HG03457 (cell line): Measurements from ENCODE around the gene ADGRA1.
"Not testable (repeated sequence)": the region's sequence is repeated elsewhere in the genome, so short reads cannot be mapped to it uniquely, and the experiment has no call there.

ENCODE experiments used
- ATAC-seq: cut with Tn5 transposase; IDR thresholded peaks from one replicate; pipeline ENCODE4 v1.9.1; 2021; ENCODE audit warnings: moderate number of reproducible peaks; ENCODE audit not compliant: unreplicated experiment

Gene ADGRA1

DNA sequence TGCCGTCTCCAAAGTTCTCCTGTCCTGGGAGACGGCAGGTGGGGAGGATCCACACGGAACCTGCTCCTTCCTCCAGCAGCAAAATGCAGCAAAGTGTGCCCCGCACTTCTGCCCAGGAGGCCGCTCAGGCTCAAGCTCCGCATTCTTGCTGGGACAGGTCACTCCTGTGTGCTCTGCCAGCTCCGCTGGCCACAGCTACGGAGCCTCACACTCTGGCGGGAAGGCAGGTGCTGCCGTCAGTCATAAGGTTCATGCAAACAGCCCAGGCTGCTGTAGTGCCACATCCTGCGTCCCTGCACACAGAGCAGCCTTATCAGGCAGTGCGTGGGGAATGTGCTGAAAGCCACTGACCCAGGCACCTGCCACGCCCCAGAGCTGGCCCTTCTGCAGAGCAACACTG lies 22.4 kb downstream of the ADGRA1 start:
- ATAC-seq = no peak

DNA sequence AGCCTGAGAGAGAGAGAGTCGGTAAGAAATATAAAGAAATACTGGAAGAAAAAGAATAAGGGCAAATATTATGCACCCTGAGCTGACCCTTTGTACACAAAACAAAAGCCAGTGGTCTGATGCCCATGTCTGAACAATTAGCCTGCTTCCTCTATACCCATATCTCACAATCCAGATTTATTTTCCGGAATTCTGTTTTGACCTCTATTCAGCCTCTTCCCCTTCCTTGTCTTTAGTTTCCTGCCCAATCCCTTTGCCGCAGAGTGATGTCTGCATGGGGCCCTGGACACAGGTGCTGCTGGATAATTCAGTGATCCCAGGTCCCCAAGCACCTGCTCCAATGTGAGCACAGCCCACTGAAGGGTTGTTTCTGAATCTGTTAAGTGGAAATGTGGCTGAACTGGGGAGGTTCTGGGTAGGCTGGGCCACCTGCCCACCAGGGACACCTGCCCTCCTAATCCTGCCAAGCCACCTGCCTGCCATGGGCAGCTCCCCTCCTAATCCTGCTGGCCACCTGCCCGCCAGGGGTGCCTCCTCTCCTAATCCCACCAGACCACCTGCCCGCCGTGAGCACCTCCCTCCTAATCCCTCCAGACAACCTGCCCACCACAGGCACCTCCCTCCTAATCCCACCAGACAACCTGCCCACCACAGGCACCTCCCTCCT lies 23.0 kb downstream of the ADGRA1 start:
- ATAC-seq = no peak

DNA sequence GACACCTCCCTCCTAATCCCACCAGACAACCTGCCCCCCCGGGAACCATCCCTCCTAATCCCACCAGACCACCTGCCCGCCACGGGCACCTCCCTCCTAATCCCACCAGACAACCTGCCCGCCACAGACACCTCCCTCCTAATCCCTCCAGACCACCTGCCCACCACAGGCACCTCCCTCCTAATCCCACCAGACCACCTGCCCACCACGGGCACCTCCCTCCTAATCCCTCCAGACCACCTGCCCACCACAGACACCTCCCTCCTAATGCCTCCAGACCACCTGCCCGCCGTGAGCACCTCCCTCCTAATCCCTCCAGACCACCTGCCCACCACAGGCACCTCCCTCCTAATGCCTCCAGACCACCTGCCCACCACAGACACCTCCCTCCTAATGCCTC lies 23.9 kb downstream of the ADGRA1 start:
- not testable (repeated sequence) for ATAC-seq

DNA sequence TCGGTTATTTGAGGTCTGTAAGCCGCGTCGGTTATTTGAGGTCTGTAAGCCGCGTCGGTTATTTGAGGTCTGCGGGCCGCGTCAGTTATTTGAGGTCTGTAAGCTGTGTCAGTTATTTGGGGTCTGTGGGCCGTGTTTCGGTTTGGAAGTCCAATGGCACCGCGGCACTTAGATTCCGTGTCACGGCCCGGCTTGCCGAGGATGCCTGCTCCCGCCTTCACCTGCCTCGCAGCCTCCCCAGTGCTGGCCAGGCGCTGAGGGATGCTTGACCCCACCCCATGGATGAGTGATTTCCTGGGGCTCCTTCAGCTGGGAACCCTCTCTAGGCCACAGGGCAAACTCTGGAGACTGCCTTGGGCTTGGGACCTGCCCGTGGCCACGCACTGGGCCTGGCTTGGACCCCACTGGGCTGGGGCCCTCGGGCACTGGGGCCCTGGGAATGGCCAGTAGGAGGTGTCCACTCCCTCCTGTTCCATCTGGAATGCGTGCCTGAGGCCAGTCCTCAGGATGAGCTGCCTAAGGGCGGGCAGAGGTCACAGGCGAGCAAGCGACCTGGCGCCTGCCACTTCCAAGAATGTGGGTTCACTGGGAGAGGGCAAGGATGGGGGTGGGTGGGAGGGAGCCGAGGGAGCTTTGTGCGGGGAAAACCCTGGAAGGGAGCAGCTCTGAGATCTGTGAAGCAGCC lies 25.6 kb downstream of the ADGRA1 start:
- no peak for ATAC-seq

DNA sequence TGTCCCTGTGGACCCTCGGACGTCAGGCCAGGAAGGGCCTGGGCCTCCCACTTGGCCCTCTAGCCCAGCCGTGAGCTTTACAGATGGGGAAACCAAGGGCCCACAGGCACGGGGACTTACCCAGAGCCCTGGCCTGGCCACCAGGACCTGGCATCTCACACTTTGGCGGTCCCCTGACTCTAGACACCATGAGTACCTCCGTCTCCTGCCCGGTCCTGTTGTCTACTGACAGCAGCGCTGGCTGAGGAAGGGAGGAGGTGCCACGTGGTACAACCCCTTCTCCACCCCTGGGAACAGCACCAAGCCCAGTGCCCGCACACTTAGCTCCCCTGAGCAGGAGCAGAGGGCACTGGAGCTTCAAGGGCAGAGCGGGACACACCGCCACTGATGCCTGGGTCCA lies 26.1 kb downstream of the ADGRA1 start:
- no peak for ATAC-seq

DNA sequence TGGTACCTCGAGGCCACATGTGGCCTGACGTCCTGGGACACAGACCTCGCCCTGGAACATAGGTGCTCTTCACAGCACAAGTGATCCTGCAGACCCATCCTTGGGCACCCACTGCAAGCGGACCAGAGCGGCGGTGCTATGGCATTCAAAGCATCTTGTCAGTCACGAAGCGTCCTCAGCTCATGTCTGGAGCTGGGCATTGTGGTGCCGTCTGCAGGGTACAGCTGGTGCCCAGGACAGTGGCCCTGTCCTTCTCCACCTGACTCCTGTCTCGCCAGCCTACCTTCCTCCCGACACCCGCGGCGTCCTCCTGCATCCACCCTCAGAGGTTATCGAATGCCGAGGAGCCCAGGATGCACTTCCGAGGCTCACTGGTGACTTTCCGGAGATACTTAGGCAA lies 26.5 kb downstream of the ADGRA1 start:
- ATAC-seq = no peak

DNA sequence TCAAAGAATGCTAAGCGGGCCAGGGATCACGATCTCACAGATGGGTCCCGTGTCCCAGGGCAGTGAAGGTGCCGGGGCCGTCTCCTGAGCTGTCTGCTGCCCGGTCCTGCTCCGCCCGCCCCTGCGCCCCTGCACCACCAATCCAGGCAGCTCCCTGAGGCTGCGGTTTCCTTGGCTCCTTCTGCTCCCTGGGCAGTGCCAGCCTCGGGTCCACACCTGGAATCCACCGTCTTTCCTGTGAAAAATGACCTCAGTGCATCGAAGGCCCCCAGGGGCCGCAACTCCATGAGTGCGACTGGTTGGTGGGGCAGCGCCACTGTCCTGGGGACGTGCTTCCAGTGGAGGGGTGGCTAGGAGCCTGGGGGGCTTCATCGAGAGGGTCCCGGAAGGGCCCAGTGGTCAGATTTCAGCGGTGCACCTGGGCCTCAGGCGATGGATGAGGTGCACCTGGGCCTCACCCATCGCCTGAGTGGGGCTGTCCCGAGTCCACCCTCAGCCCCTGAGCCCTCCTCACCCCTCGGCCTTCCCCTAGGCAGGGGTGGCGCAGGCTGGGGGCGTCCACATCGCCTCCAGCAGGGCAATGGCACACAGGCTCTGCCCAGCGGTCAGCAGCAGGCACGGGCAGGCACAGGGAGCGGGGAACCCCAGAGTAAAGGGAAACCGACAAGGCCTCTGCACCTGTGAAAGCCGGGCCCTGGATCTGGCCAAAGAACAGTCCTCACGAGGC lies 27.2 kb downstream of the ADGRA1 start:
- ATAC-seq = no peak

DNA sequence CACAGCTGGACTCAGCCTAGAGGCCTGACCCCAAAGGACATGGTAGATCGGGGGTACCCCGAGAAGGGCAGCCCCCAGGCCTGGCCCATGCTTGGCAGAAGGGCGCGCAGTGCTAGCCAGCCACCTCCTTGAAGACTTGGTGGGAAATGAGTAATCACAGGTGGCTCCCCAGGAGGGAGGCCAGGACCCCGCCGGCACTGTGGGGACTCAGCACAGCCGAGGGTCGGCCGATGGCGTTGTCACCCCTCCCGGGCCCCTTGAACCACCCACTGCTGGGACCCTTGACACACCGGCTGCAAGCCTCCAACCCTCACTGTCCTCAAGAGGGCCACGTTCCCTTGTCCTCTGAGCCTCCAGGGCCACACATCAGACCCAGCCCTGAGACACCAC lies 27.7 kb downstream of the ADGRA1 start:
- no peak for ATAC-seq

DNA sequence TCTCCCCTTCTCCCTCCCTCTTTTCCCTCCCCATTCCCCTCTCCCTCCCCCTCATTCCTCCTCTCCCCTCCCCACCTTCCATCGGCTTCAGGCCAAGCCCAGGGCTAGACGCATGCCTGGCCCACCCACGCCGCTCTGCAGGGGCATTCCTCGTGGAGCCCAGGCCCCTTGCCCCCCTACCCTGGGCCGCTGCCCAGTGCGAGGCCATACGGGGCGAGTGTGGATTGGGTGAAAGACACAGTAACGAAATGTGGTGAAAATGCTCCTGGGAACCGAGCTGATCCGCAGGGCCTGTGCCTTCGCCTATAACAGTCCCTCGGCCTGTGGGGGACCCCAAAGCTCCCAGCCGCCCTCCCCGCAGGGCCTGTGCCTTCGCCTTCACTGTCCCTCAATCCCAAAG lies 28.3 kb downstream of the ADGRA1 start:
- ATAC-seq = no peak

DNA sequence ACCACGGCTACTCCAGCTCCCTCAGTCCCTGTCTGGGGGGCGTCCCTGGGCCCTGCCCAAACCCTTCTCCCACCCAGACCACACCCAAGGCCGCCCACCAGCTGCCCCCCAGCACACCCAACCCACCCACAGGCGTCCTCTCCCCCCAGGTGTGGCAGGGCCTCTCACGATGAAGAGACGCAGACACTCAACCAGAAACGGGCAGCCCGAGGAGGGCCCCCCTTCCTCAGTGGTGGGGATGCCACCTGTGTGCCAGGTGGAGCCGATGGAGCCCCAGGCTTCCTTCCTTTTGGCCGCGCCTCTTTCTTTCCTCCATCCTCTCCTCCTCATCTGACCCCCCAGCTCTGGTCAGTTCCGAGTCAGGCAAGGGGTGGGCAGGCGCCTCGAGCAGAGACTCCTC lies 28.7 kb downstream of the ADGRA1 start:
- ATAC-seq = no peak

DNA sequence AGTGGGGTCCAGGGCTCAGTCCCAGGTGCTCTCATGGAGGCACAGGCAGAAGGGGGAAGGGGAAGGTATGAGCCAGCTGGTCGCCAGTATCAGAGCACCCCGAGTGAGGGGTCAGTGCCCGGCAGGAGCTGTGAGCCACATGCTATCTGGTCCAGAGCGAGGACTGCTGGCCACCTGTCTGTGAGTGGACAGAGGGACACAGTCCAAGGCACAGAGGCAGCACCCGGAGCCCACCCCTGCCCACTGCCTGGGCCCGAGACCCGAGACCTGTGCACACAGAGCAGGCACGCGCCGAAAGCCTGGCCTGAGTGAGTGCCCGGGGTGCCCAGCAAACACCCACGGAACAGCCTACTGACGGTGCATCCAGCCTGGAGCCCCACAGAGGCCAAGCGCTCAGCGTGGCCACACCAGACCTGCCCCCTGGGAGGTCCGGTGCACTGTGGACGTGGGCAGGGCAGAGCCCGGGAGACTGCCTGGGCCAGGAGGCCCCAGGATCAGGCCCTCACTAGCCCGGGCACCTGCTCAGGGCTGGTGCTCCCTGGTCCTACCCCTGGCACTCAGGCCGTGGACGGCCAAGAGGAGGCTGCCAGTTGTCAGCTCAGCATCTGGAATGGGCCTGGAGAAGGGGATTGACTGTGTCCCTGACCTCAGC lies 29.4 kb downstream of the ADGRA1 start:
- no peak for ATAC-seq

DNA sequence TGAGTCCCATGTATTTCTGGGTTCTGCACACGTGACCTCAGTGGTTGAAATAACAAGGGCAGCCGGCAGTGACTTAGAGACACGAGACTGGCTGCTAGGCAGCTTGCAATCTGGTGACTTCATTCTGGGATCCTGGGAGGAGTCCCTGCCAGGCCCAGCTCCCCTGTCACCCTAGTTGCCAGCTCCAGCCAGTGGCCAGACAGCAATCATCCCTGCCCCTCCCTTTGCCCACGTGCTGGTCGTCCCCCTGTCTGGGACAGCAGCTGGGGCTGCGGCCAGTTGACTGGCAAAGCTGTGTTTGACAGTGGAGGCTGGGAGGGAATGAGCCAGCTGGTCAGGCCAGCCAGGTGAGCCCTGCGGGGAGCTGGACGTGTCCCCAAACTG lies 30.0 kb downstream of the ADGRA1 start:
- ATAC-seq = no peak

DNA sequence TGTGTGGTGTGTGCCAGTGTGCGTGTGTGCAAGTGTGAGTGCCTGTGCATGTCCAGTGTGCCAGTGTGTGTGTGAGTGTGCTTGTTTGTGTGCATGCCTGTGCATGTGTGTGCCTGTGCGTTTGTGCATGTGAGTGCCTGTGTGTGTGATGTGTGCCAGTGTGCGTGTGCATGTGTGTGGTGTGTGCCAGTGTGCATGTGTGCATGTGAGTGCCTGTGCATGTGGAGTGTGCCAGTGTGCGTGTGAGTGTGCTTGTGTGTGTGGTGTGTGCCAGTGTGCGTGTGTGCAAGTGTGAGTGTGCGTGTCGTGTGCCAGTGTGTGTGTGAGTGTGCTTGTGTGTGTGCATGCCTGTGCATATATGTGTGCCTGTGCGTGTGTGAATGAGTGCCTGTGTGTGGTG lies 33.8 kb downstream of the ADGRA1 start:
- no peak for ATAC-seq

DNA sequence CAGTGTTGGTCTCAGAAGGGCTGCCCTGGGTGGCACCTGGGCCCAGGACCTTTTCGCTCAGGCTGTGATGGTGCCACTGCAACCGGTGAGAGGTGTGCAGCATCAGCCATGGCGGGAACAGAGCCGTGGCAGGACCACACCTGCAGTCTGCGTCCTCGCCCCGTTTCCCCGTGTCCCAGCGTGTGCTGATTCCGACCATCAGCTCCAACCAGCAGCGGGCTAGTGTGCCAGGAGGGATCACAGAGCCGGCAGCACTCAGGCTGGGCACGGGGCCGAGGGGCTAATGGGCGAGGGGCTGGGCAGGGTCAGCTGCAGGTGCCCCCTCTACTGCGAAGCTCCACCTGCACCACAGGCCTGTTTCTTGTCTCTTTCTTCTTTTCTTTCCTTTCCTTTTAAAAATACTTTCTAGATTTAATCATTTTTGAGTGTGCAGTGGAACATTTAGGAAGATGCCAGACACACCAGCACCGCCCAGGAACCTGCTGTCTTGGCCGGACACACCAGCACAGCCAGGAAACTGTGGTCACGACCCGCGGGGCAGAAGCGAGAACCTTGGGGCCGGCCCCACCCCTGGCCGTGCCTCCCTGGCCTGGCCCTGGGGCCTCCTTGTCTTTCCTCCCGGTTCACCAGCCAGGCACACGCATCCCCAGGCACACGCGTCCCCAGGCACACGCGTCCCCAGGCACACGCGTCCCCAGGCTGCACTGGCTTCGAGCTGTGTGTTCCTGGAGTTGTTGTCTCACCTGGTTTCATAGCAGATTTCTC lies 34.6 kb downstream of the ADGRA1 start:
- no peak for ATAC-seq

DNA sequence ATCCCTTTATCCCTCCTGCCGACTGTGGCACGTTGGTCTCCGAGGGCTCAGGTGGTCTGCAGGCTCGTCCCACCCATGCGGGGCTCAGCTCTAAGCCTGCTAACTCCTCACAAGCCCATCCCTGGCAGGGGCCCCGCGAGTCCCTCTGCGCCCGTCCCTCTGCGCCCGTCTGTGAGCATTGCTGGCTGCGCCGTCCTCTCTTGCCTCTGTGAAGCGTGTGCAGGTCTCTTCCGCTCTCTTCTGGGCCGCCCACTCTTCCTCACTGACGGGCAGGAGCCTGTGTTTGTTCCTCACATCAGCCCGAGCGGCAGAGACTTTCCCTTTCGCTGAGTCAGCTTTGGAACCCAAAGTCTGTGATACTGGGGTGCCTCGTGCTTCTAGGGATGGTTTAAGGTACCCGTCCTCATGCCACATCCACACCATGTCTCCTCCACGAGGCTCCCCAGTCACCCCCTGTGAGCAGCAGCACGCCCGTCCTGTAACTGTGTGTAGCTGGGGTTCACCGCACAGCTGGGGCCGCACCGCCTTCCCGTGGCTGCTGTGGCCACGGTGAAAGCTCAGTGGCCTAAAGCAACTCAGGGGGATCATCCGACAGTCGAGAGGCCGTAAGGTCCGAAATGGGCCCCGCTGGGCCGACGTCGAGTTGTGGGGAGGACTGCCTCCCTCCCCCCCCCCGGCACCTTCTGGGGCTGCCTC lies 35.5 kb downstream of the ADGRA1 start:
- ATAC-seq = no peak

DNA sequence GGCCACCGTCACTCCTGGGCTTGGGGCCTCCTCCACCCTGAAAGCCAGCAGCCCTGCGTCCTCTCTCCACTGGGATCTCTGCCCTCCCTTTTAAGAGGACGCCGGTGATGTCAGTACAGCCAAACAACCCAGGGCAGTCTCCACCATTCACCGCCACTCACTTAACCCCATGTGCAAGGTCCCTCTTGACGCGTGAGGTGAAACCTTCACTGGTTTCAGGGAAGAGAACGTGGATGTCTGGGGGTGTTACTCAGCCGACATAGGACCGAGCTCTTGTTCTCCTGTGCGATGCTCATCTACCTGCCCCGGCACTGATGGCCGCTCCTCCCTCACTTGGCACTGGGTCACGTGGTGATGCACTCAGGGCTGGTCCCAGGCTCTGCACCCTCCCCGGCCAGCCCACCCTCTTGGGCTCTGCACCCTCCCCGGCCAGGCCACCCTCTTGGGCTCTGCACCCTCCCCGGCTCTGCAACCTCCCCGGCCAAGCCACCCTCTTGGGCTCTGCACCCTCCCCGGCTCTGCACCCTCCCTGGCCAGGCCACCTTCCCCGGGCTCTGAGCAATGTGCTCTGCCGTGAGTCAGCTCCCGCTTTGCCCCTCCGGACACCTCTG lies 36.1 kb downstream of the ADGRA1 start:
- ATAC-seq = no peak

DNA sequence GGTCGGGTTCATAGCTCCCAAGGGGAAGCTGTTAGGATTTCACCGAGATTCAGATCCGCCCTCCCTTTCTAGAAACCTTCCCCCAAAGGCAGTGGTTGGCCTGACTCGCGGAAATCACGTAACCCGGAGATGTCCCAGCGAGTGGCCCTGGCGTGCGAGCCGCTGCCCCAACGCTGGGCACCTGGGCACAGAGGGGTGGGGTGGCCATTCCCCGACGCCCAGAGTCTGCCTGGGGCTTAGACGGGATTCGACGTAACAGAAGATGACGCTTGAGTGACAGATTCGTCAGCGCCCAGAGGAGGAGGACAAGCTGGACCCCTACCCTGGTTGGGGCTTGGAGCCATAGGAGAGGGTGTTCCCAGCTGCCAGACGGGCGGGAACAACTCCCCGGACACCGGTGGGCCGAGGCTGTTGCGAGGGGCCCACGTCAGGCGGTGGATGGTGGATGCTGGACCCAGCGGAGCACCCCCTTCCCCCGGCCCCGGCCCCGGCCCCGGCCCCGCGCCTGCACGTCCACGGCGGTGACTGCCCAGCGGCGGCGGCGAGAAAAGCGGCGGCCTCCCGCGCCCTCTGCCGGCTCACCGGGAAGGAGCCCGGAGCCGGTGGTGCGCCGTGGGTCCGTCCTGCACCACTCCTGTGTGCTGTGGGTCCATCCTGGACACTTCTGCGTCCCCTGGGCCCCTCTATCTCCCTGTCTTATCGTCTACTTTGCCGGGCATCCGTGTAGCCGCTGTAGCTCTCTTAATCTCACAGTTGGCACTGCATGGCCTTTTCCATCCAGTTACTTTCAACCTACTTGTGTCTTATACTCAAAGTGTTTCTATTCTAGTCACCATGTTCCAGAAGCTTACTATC lies 36.9 kb downstream of the ADGRA1 start:
- no peak for ATAC-seq

DNA sequence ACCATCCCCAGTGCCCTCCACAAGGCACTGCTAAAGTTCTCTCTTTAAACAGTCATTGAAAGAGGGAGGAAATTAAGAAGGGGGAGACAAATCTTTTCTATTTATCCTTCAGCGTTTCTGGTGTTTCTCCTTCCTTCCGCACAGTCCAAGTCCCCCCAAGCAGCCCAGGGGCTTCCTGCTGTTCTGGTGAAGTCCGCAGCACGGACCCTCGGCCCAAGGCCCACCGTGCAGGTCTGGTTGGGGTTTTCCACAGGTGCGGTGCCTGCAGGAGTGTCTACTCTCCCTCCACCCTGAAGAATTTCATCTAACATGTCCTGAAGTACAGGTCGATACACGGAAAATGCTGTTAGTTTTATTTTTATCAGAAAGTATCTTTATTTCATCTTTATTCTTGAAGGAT lies 38.2 kb downstream of the ADGRA1 start:
- ATAC-seq = no peak
